ENCODE measurements around the gene SAGE1. TPM values are rescaled to one million over a fixed set of nuclear protein-coding genes. Genes with fewer than 3 reads are reported as not detected.

SAGE1 gene
- total and polyA plus RNA-seq, 2 donors (not counting 1 experiment from before 2014, with no cell fraction given) = 0.18 TPM; not detected in 1

DNA sequence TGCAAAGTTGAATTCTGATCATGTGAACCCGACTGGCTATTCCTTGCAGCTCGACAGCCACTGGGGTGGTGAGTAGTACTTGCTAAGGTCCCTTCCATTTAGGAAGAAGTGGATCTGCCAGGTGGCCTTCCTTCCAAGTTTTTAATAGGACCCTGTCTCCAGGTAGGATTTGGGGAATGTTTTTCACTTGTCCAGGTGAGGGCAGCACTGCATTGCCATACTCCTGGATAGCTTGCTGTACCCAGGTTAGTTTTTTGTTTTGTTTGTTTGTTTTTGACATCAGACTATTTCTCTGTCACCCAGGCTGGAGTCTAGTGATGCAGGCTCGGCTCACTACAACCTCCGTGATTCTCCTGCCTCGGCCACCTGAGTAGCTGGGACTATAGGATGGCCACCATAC, 29.8 kb downstream of the SAGE1 start:
- POLR2A ChIA-PET = no interaction called here
- no peaks in the 10 kb centered on the region for H3K9me3 ChIP-seq (ENCODE audit: control extremely low read depth in 1 of 3, control insufficient read depth in 2 of 3, insufficient read depth in 1 of 3, low read length in 2 of 3)
- no peak overlapping the region for H3K27ac ChIP-seq (ENCODE audit: low read length in 2 of 2)
- no peaks in the 10 kb centered on the region for H3K27me3 ChIP-seq (replicated peaks in 1 of 4; ENCODE audit: control extremely low read depth in 1 of 4, control insufficient read depth in 3 of 4, insufficient read depth in 4 of 4, low read length in 3 of 4)
- TF ChIP-seq CTCF (IDR thresholded peaks at IDR 0.05) = no peak
- TF ChIP-seq EZH2 (IDR thresholded peaks at IDR 0.05; ENCODE audit: borderline replicate concordance, insufficient read depth, low read depth, low read length, poor library complexity, severe bottlenecking) = no peak
- H3K79me2 ChIP-seq (ENCODE audit: control insufficient read depth, insufficient read depth, low read length) = no peaks in the 10 kb centered on the region
- WGBS (ENCODE audit: insufficient coverage) = 67% methylated on average over 1 of the region's 5 CpGs
- H4K20me1 ChIP-seq (ENCODE audit: control insufficient read depth, insufficient read depth, low read length, poor library complexity, severe bottlenecking) = no peaks in the 10 kb centered on the region
- no peak overlapping the region for H3K4me3 ChIP-seq (ENCODE audit: control extremely low read depth in 1 of 5, extremely low read depth in 1 of 5, insufficient read depth in 1 of 5, low read depth in 2 of 5, low read length in 4 of 5)
- no peak for ATAC-seq (ENCODE audit: low read depth)
- intact Hi-C loops (cut with micrococcal nuclease) = no loop called here
- no peak for DNase-seq
- no peak overlapping the region for H3K9ac ChIP-seq (ENCODE audit: low read length)
- H3K4me2 ChIP-seq (replicated peaks; ENCODE audit: low read depth, low read length, poor library complexity, severe bottlenecking) = no peak overlapping the region
- H3K27ac Mint-ChIP-seq = no peak overlapping the region
- no peaks in the 10 kb centered on the region for H3K9me3 Mint-ChIP-seq (ENCODE audit: insufficient read depth)
- no peaks in the 10 kb centered on the region for H3K4me1 Mint-ChIP-seq
- no peak overlapping the region for H2AFZ ChIP-seq (ENCODE audit: insufficient read depth, low read depth, low read length, poor library complexity, severe bottlenecking)
- no peaks in the 10 kb centered on the region for H3K4me1 ChIP-seq (ENCODE audit: control insufficient read depth in 2 of 2, insufficient read depth in 2 of 2, low read length in 2 of 2)
- H3K4me3 Mint-ChIP-seq = no peak overlapping the region
- CTCF ChIA-PET = interaction anchor here (1.4 kb wide), 1 partner anchor 9 kb away, joined by 7 read pairs; no protein-coding TSS in a partner anchor
- H3K27me3 Mint-ChIP-seq = no peaks in the 10 kb centered on the region
- no peaks in the 10 kb centered on the region for H3K36me3 ChIP-seq (replicated peaks in 1 of 2; ENCODE audit: control extremely low read depth in 1 of 2, control insufficient read depth in 1 of 2, extremely low read depth in 1 of 2, insufficient read depth in 2 of 2, low read length in 1 of 2)

- H3K27me3 ChIP-seq (replicated peaks in 1 of 4; ENCODE audit: control extremely low read depth in 1 of 4, control insufficient read depth in 3 of 4, insufficient read depth in 4 of 4, low read length in 3 of 4) = no peaks in the 10 kb centered on the region
- no peaks in the 10 kb centered on the region for H3K9me3 ChIP-seq (ENCODE audit: control extremely low read depth in 1 of 3, control insufficient read depth in 2 of 3, insufficient read depth in 1 of 3, low read length in 2 of 3)
- no CpG with 5 or more reads among the region's 2 CpGs for WGBS (ENCODE audit: insufficient coverage)
- H3K4me3 ChIP-seq (ENCODE audit: control extremely low read depth in 1 of 5, extremely low read depth in 1 of 5, insufficient read depth in 1 of 5, low read depth in 2 of 5, low read length in 4 of 5) = no peak overlapping the region
- H3K4me1 ChIP-seq (ENCODE audit: control insufficient read depth in 2 of 2, insufficient read depth in 2 of 2, low read length in 2 of 2) = no peaks in the 10 kb centered on the region
- no peak overlapping the region for H3K9ac ChIP-seq (ENCODE audit: low read length)
- Mint-ChIP-seq H3K4me3 (no peak overlapping the region), H3K27ac (no peak overlapping the region), H3K9me3 (ENCODE audit: insufficient read depth) (no peaks in the 10 kb centered on the region), H3K27me3 (no peaks in the 10 kb centered on the region), H3K4me1 (no peaks in the 10 kb centered on the region)
- ChIA-PET CTCF (no interaction called here), POLR2A (no interaction called here)
- no peak overlapping the region for H3K27ac ChIP-seq (ENCODE audit: low read length in 2 of 2)
- no peaks in the 10 kb centered on the region for H4K20me1 ChIP-seq (ENCODE audit: control insufficient read depth, insufficient read depth, low read length, poor library complexity, severe bottlenecking)
- no peak overlapping the region for H2AFZ ChIP-seq (ENCODE audit: insufficient read depth, low read depth, low read length, poor library complexity, severe bottlenecking)
- no peaks in the 10 kb centered on the region for H3K36me3 ChIP-seq (replicated peaks in 1 of 2; ENCODE audit: control extremely low read depth in 1 of 2, control insufficient read depth in 1 of 2, extremely low read depth in 1 of 2, insufficient read depth in 2 of 2, low read length in 1 of 2)
- no peak overlapping the region for H3K4me2 ChIP-seq (replicated peaks; ENCODE audit: low read depth, low read length, poor library complexity, severe bottlenecking)
- no peak for DNase-seq
- H3K79me2 ChIP-seq (ENCODE audit: control insufficient read depth, insufficient read depth, low read length) = no peaks in the 10 kb centered on the region
- no peak for TF ChIP-seq EZH2 (IDR thresholded peaks at IDR 0.05; ENCODE audit: borderline replicate concordance, insufficient read depth, low read depth, low read length, poor library complexity, severe bottlenecking)
- no peak for TF ChIP-seq CTCF (IDR thresholded peaks at IDR 0.05)
- intact Hi-C loops (cut with micrococcal nuclease) = no loop called here
- ATAC-seq (ENCODE audit: low read depth) = no peak
Observed at GRCh38 chrX:135927897-135928296, 34.4 kb downstream of the SAGE1 start.
